GM23338 (cell line): ENCODE data around the gene ANG. TPM values are rescaled to one million over a fixed set of nuclear protein-coding genes. Genes with fewer than 3 reads are reported as not detected.

Experiments
- ATAC-seq: fragments of 200-7000 bp; cut with Tn5 transposase; 3 replicates; pipeline ENCODE4 v1.9.1; 2020
- DNase-seq: peaks from one replicate; pipeline ENCODE4 v3.0.0-alpha.2; 2015; ENCODE audit warnings: low spot score
- H2AFZ ChIP-seq: fragments of 200-600 bp; sonication (generic); 2 replicates; pipeline ENCODE4 v1.8.0; 2016; ENCODE audit warnings: antibody characterized with exemption, mild to moderate bottlenecking, moderate library complexity
- H3F3A ChIP-seq: fragments of 200-600 bp; sonication (generic); replicated peaks from 2 replicates; pipeline ENCODE4 v1.8.0; 2017; ENCODE audit warnings: antibody characterized with exemption, mixed run types, low read depth
- H3K27ac ChIP-seq: fragments of 200-600 bp; sonication (generic); 2 replicates; pipeline ENCODE4 v1.6.1; 2016; ENCODE audit warnings: low read depth
- H3K27me3 ChIP-seq: fragments of 200-600 bp; sonication (generic); 2 replicates; pipeline ENCODE4 v1.8.0; 2016; ENCODE audit warnings: mild to moderate bottlenecking, mixed run types, moderate library complexity; ENCODE audit not compliant: insufficient read depth
- H3K36me3 ChIP-seq: fragments of 200-600 bp; sonication (generic); 2 replicates; pipeline ENCODE4 v1.8.0; 2016; ENCODE audit warnings: mild to moderate bottlenecking; ENCODE audit not compliant: insufficient read depth
- H3K4me1 ChIP-seq: fragments of 200-600 bp; sonication (generic); 2 replicates; pipeline ENCODE4 v1.8.0; 2016; ENCODE audit warnings: mild to moderate bottlenecking, moderate library complexity; ENCODE audit not compliant: insufficient read depth
- H3K4me2 ChIP-seq: fragments of 200-600 bp; sonication (generic); 2 replicates; pipeline ENCODE4 v1.7.1; 2017; ENCODE audit warnings: mixed run types
- H3K4me3 ChIP-seq: fragments of 200-600 bp; sonication (generic); 2 replicates; pipeline ENCODE4 v1.6.1; 2016; ENCODE audit warnings: mixed run types
- H3K79me2 ChIP-seq: fragments of 200-600 bp; sonication (generic); replicated peaks from 2 replicates; pipeline ENCODE4 v1.8.0; 2017; ENCODE audit warnings: mild to moderate bottlenecking; ENCODE audit not compliant: insufficient read depth
- H3K9me2 ChIP-seq: fragments of 200-600 bp; sonication (generic); 2 replicates; pipeline ENCODE4 v1.8.0; 2017; ENCODE audit not compliant: insufficient read depth
- H4K20me1 ChIP-seq: fragments of 200-600 bp; sonication (generic); replicated peaks from 2 replicates; pipeline ENCODE4 v1.8.0; 2017; ENCODE audit warnings: mild to moderate bottlenecking; ENCODE audit not compliant: insufficient read depth
- H3K27ac Mint-ChIP-seq: 2 replicates; pipeline ENCODE4 v1.8.0; 2020; ENCODE audit warnings: inconsistent platforms, mild to moderate bottlenecking, moderate library complexity, mixed read lengths
- H3K27me3 Mint-ChIP-seq: 3 replicates; pipeline ENCODE4 v1.8.0; 2022; ENCODE audit warnings: low read depth, mild to moderate bottlenecking, moderate library complexity, mixed read lengths, inconsistent platforms; ENCODE audit not compliant: insufficient read depth, poor library complexity
- H3K36me3 Mint-ChIP-seq: 3 replicates; pipeline ENCODE4 v1.8.0; 2021; ENCODE audit warnings: low read depth, mild to moderate bottlenecking, inconsistent platforms, moderate library complexity, mixed read lengths
- H3K4me1 Mint-ChIP-seq: 3 replicates; pipeline ENCODE4 v1.8.0; 2020; ENCODE audit warnings: mild to moderate bottlenecking, inconsistent platforms, mixed read lengths
- H3K4me3 Mint-ChIP-seq: 3 replicates; pipeline ENCODE4 v1.8.0; 2021; ENCODE audit warnings: moderate library complexity, mild to moderate bottlenecking, inconsistent platforms, mixed read lengths
- H3K9me3 Mint-ChIP-seq: 3 replicates; pipeline ENCODE4 v1.8.0; 2020; ENCODE audit warnings: moderate library complexity, mild to moderate bottlenecking, inconsistent platforms, mixed read lengths
- CREB1 ChIP-seq: fragments of 250-450 bp; sonication (Bioruptor Pico); IDR thresholded peaks from 2 replicates; pipeline ENCODE4 v1.5.0; 2020; ENCODE audit warnings: low read depth, mild to moderate bottlenecking, moderate library complexity
- CTCF ChIP-seq, 2 experiments: fragments of 200-600 bp in 1 of 2; sonication (generic) in 1 of 2; conservative IDR thresholded peaks; 2 replicates each; pipeline versions ENCODE4 v1.5.1 to v1.6.1; 2016 to 2017; ENCODE audit warnings: antibody characterized with exemption in 2 of 2, low read depth in 2 of 2, mild to moderate bottlenecking in 2 of 2, moderate library complexity in 1 of 2
- ETS1 ChIP-seq: IDR thresholded peaks from 2 replicates; pipeline ENCODE4 v1.6.1; 2016; ENCODE audit warnings: antibody characterized with exemption
- EZH2 ChIP-seq: fragments of 200-600 bp; sonication (generic); IDR thresholded peaks from one replicate; pipeline ENCODE4 v1.8.0; 2017; ENCODE audit warnings: antibody characterized with exemption, mild to moderate bottlenecking, low read depth; ENCODE audit not compliant: unreplicated experiment
- EZH2phosphoT487 ChIP-seq: fragments of 200-600 bp; sonication (generic); IDR thresholded peaks from one replicate; pipeline ENCODE4 v1.8.1; 2018; ENCODE audit warnings: antibody characterized with exemption; ENCODE audit not compliant: unreplicated experiment
- JUNB ChIP-seq: IDR thresholded peaks from one replicate; pipeline ENCODE4 v1.6.1; 2016; ENCODE audit warnings: antibody characterized with exemption; ENCODE audit not compliant: unreplicated experiment
- NANOG ChIP-seq: IDR thresholded peaks from 2 replicates; pipeline ENCODE4 v1.6.1; 2016; ENCODE audit warnings: antibody characterized with exemption, borderline replicate concordance
- POLR2AphosphoS5 ChIP-seq: IDR thresholded peaks from 2 replicates; pipeline ENCODE4 v1.6.1; 2016; ENCODE audit warnings: antibody characterized with exemption, low read depth
- REST ChIP-seq: IDR thresholded peaks from one replicate; pipeline ENCODE4 v1.6.1; 2018; ENCODE audit warnings: antibody characterized with exemption; ENCODE audit not compliant: unreplicated experiment
- STAT1 ChIP-seq: IDR thresholded peaks from one replicate; pipeline ENCODE4 v1.6.1; 2016; ENCODE audit warnings: antibody characterized with exemption; ENCODE audit not compliant: unreplicated experiment
- ZNF114 ChIP-seq: fragments of 250-450 bp; sonication (Bioruptor Pico); IDR thresholded peaks from 2 replicates; pipeline ENCODE4 v1.5.0; 2020; ENCODE audit warnings: mild to moderate bottlenecking, moderate library complexity
- ZNF331 ChIP-seq: fragments of 250-450 bp; sonication (Bioruptor Pico); IDR thresholded peaks from 2 replicates; pipeline ENCODE4 v1.5.0; 2020; ENCODE audit warnings: low read depth, mild to moderate bottlenecking, moderate library complexity
- ZNF462 ChIP-seq: fragments of 250-450 bp; sonication (Bioruptor Pico); IDR thresholded peaks from 2 replicates; pipeline ENCODE4 v1.5.0; 2020; ENCODE audit warnings: mild to moderate bottlenecking, moderate library complexity
- polyA plus RNA-seq: library from polyadenylated mRNA; unstranded; fragments of >200 nt; fragmentation: Nextera tagmentation; extraction: Ambion mirVana; gene quantifications from 2 replicates; pipeline ENCODE4 v1.2.1, GENCODE V29; 2016
- total RNA-seq: library from RNA; depleted of rRNA; stranded (reverse); fragments of >200 nt; shearing (Covaris generic); gene quantifications from 2 replicates; pipeline ENCODE4 v1.2.3, GENCODE V29; 2014

The ANG gene
- total and polyA plus RNA-seq, 2 experiments from 2014 or later = 2.3 to 3.7 TPM

GRCh38 chr14:20642182-20642581 lies 46.4 kb upstream of the ANG start:
- H3K79me2 ChIP-seq = no peaks in the 10 kb centered on the region
- H3K4me2 ChIP-seq = no peak overlapping the region
- H3K36me3 ChIP-seq = no peaks in the 10 kb centered on the region
- Mint-ChIP-seq H3K4me1 (no peaks in the 10 kb centered on the region), H3K27ac (no peak overlapping the region), H3K27me3 (peaks cover 2% of the 10 kb centered on the region), H3K9me3 (no peaks in the 10 kb centered on the region), H3K36me3 (no peaks in the 10 kb centered on the region), H3K4me3 (no peak overlapping the region)
- no peak for DNase-seq
- no peak overlapping the region for H2AFZ ChIP-seq
- no peak for ATAC-seq
- H3K4me3 ChIP-seq = no peak overlapping the region
- H3K4me1 ChIP-seq = no peaks in the 10 kb centered on the region
- H3K27me3 ChIP-seq = no peaks in the 10 kb centered on the region
- no peak for TF ChIP-seq ZNF114 (CRISPR knock-in tag)
- no peak for TF ChIP-seq ETS1
- no peak for TF ChIP-seq CREB1 (CRISPR knock-in tag)
- TF ChIP-seq EZH2phosphoT487 = no peak
- no peak for TF ChIP-seq NANOG
- TF ChIP-seq EZH2 = no peak
- no peak for TF ChIP-seq STAT1
- TF ChIP-seq JUNB = no peak
- TF ChIP-seq REST = no peak
- TF ChIP-seq ZNF462 = no peak
- TF ChIP-seq POLR2AphosphoS5 = no peak
- TF ChIP-seq ZNF331 (CRISPR knock-in tag) = no peak
- no peak for TF ChIP-seq CTCF (conservative IDR thresholded peaks at IDR 0.05; ENCODE audit: low read depth in 2 of 2)
- H4K20me1 ChIP-seq = no peaks in the 10 kb centered on the region
- H3K27ac ChIP-seq = no peak overlapping the region
- H3K9me2 ChIP-seq = no peaks in the 10 kb centered on the region
- no peaks in the 10 kb centered on the region for H3F3A ChIP-seq
